Stimulated activated naive CD8-positive, alpha-beta T cell treated with anti-CD3 and anti-CD28 coated beads, Interleukin-15, amount 100 ng/mL, for 72 hours (primary cell): ENCODE measurements around the gene RFT1.

Experiments
- ATAC-seq: fragments of 150-1000 bp; cut with Tn5 transposase; 2 replicates; pipeline ENCODE4 v1.10.0; 2021; ENCODE audit warnings: mild to moderate bottlenecking, moderate library complexity
- DNase-seq, 2 donors: peaks; one replicate each; pipeline ENCODE4 v3.0.0; 2021 to 2022
- H3K27ac Mint-ChIP-seq, 2 donors: one replicate each; pipeline ENCODE4 v1.8.0; 2022; ENCODE audit warnings: mild to moderate bottlenecking in 2 of 2, mixed read lengths in 2 of 2, moderate library complexity in 2 of 2
- H3K27me3 Mint-ChIP-seq: one replicate; pipeline ENCODE4 v1.8.0; 2022; ENCODE audit warnings: mixed read lengths
- H3K4me1 Mint-ChIP-seq: one replicate; pipeline ENCODE4 v1.8.0; 2022; ENCODE audit warnings: mild to moderate bottlenecking, mixed read lengths
- H3K4me3 Mint-ChIP-seq, 2 donors: one replicate each; pipeline ENCODE4 v1.8.0; 2022; ENCODE audit warnings: mild to moderate bottlenecking in 2 of 2, mixed read lengths in 2 of 2, moderate library complexity in 1 of 2
- H3K9me3 Mint-ChIP-seq, 2 donors: one replicate each; pipeline ENCODE4 v1.8.0; 2022; ENCODE audit warnings: mixed read lengths in 2 of 2

The RFT1 gene, protein sequence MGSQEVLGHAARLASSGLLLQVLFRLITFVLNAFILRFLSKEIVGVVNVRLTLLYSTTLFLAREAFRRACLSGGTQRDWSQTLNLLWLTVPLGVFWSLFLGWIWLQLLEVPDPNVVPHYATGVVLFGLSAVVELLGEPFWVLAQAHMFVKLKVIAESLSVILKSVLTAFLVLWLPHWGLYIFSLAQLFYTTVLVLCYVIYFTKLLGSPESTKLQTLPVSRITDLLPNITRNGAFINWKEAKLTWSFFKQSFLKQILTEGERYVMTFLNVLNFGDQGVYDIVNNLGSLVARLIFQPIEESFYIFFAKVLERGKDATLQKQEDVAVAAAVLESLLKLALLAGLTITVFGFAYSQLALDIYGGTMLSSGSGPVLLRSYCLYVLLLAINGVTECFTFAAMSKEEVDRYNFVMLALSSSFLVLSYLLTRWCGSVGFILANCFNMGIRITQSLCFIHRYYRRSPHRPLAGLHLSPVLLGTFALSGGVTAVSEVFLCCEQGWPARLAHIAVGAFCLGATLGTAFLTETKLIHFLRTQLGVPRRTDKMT

DNA sequence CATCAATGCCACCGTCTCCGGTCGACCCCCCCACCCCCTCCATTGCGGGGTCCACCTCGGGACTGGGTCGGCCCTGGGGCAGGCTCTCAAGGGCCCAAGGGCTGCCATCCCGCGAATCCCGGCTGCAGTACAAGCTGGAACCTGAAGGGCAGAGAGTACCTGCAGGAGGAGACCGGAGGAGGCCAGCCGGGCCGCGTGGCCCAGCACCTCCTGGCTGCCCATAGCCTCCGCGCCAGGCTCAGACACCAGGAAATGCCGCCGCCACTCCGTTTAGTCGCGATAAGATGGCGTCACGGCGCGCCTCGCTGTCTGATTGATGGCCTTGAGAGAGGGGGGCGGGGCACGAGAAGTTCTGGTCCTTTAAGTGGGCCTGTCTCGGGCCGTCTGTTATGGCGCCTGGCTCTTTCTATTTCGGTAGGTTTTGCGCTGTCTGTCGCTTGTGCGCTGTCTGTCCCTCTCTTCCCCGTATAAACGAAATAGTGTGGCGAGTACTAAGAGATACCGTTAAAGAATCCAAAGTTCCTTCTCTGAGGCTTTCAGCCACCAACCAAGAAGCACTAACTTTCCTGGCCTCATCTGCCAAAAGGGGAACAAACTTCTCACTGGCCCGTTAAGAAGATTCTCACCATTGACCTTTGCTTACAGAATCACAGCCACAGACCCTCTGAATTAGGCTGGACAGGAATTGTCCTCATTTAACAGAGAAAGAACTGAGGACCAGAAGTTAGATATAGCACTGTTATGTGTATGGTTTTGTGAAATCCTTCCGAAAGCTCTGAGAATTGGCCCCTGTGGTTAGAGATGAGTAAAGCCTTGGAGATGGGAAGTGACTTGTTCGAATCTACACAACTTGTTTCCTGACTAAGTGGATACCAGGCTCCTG, at the start of gene RFT1:
Gene RFT1 (minus strand): TSS at position 257 of the 883 bp plus-strand sequence. CDS start 35 bp downstream, at position 222.
- peaks cover 22% of the 10 kb centered on the region for H3K4me1 Mint-ChIP-seq
- peak within 1 kb of the TSS; percentile 95 to 96 for H3K4me3 Mint-ChIP-seq
- no peaks in the 10 kb centered on the region for H3K27me3 Mint-ChIP-seq
- DNase-seq, result peak; percentile 96
- H3K9me3 Mint-ChIP-seq, result no peaks in the 10 kb centered on the region
- ATAC-seq, result peak; percentile 96
- peak within 1 kb of the TSS; percentile 97 to 98 for H3K27ac Mint-ChIP-seq

DNA sequence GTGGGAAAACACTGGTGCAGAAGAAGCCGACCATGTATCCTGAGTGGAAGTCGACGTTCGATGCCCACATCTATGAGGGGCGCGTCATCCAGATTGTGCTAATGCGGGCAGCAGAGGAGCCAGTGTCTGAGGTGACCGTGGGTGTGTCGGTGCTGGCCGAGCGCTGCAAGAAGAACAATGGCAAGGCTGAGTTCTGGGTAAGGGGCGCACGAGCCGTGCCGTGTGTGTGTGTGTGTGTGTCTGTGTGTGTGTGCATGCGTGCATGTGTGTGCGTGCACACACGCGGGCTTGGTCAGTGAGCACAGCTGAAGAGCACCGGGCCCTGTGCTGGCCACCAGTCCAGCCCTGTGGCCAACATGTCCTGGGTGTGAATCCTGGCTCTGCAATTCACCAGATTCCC, 49.3 kb upstream of the RFT1 start:
- no peak overlapping the region for H3K4me3 Mint-ChIP-seq
- no peaks in the 10 kb centered on the region for H3K9me3 Mint-ChIP-seq
- no peaks in the 10 kb centered on the region for H3K27me3 Mint-ChIP-seq
- H3K4me1 Mint-ChIP-seq, result no peaks in the 10 kb centered on the region
- peak overlapping the region in 1 of 2 donors; percentile 83 for H3K27ac Mint-ChIP-seq
- DNase-seq (no peak), ATAC-seq (no peak)

DNA sequence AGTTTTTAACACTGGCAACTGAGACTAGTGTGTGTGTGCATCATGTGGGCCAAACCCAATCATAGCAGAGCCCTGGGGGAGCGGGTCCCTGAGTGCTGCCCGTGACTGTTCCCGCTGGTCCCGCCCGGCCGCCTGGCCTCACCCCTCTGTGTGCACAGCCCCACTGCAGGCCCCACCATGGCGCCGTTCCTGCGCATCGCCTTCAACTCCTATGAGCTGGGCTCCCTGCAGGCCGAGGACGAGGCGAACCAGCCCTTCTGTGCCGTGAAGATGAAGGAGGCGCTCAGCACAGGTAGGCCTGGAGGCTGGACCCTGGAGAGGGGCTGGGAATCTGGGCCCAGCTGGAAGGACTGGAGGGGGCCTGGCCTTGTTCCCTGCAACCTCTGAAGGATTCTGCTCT, 48.0 kb upstream of the RFT1 start:
- Mint-ChIP-seq H3K27me3 (no peaks in the 10 kb centered on the region), H3K4me3 (no peak overlapping the region), H3K9me3 (no peaks in the 10 kb centered on the region), H3K4me1 (no peaks in the 10 kb centered on the region), H3K27ac (peak overlapping the region in 1 of 2 donors; percentile 12)
- no peak for DNase-seq
- no peak for ATAC-seq

DNA sequence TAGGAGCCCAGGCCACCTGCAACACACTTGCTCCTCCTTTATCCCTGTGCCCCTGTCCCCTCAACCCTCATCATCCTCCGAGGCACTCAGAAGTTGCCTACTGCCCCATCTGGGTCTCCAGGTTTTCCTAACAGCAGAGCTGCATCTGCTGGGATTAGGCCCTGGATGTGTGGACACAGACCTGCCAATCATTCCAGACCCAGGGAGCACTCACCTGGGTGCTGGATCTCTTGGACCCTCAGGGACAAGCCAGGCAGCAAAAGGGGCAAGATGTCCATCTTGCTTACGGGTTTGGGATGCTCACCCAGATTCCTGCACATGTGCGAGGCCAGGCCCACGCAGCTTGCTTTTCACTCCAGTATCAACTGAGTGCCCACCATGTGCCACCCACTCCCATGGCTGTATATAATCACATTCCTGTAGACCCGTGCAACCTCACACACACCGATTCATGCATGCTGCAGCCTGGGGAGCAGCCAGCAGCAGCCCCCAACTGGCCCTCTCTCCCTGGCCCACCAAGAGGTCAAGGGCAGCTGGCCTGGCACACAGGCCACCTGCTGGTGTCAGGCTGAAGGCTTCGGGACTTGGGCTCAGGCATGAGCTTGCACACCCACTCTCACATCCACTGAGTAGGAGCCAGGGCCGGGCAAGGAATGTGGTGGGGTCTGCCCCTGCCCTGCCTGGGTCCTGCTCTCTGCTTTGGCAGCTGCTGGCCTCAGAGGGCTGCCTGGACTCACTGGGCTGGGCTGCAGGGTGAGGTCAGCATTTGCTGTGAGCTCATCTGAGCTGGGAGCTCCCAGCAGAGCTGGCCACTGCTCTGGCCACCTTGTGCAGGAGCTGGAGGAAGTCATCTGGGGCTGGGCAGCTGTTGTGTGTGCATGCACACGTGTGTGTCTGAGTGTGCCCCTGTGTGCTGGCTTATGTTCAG, 45.6 kb upstream of the RFT1 start:
- ATAC-seq, result no peak
- H3K27me3 Mint-ChIP-seq, result no peaks in the 10 kb centered on the region
- H3K27ac Mint-ChIP-seq, result no peak overlapping the region
- no peak for DNase-seq
- H3K4me3 Mint-ChIP-seq, result no peak overlapping the region
- H3K4me1 Mint-ChIP-seq, result peaks cover 20% of the 10 kb centered on the region
- H3K9me3 Mint-ChIP-seq, result no peaks in the 10 kb centered on the region

DNA sequence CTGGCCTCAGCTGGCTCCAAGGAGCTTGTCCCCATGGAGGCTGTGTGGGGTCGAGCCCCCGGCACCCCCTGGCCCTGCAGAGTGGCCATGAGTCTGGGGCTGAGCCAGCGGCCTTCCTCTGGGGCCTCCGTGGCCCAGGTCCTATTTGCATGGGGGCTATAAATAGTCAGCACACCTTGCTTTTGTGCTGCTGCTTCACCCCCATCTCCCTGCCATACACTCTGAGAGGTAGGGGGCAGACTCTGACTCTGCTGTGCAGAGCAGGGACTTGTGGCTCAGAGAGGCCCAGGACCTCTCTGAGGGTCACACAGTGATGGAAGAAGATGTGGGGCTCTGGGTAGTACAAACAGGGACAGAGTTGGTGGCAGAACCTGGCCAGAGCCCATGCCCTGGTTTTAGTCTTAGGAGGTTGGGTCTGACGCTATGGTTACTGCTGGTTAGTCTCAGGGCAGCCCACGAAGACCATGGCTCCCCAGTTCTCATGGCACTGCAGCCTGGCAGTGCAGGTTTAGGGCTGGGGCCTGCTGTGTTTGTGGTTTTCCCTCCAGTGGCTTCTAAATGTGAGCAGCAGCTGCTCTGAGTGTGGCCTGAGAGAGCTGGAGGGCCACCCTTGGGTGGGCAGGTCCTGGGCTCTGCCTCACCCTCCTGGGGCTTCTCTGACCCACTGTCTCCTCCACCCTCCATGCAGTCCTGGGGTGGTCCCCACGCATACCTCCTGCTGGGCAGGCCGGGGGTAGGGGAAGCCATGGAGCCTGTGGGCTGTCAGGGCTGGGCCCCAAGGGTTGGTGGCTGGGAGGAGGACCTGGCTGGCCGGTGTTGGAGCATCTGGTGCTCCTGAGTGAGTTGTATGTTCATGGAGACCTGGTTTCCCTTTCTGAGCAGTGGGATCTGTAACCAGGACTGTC, 44.4 kb upstream of the RFT1 start:
- no peak for DNase-seq
- H3K27ac Mint-ChIP-seq, result peak overlapping the region in 1 of 2 donors; percentile 74
- H3K27me3 Mint-ChIP-seq, result no peaks in the 10 kb centered on the region
- ATAC-seq, result no peak
- no peak overlapping the region for H3K4me3 Mint-ChIP-seq
- H3K9me3 Mint-ChIP-seq, result no peaks in the 10 kb centered on the region
- peaks cover 33% of the 10 kb centered on the region for H3K4me1 Mint-ChIP-seq

DNA sequence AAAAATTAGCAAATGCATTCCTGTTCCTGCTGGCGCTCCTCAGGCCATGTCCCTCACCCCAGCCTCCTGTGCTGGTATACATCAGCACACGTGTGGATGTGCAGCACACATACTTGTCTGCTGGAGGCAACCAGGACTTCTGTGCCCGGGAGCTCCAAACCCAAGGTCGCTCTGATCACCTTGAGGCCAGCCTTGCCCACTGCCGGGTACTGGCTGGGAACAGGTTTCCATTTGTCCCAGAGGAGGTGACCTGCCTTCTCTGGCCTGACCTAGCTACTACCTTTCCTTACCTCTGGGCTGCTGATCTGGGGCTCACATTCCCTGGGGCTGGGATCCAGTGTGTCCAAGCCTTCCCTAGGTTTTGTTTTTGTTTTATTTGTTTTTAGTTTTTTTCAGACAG, 42.9 kb upstream of the RFT1 start:
- ATAC-seq (no peak), DNase-seq (no peak)
- Mint-ChIP-seq H3K9me3 (no peaks in the 10 kb centered on the region), H3K4me3 (no peak overlapping the region), H3K27me3 (no peaks in the 10 kb centered on the region), H3K27ac (no peak overlapping the region), H3K4me1 (peaks cover 48% of the 10 kb centered on the region)

DNA sequence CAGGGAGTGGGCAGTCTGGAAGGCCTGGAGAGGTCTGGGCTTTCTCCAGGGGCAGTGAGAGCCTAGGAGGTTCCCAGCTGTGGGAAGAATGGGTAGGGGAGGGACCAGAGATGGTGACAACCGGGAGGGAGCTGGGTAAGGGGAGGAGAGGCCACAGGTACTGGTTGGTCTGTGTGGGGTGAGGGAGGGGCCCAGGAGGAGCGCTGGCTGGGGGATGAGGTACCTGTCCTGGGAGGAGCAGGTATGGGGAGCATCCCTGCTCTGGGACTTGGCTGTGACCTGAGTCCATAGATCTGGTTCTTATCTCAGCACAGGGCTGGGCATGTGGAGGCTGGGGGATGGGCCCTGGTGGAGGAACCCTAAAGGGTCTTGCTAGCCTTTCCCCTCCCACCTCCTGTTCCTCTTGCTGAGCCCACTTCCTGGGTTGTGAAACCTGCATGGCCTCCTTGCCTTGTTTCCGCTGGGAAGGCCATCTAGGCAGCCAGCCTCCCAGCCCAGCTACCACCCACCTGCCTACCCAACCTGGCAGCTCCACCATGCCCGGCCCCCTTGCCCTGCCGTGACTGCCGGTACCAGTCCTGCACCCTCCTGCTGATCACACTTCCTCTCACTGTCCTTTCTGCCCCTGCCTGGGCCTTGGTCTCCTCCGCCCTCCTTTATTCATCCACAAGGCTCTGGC, 41.7 kb upstream of the RFT1 start:
- Mint-ChIP-seq H3K9me3 (no peaks in the 10 kb centered on the region), H3K4me3 (no peak overlapping the region), H3K4me1 (peaks cover 51% of the 10 kb centered on the region), H3K27ac (peak overlapping the region; percentile 29 to 68), H3K27me3 (no peaks in the 10 kb centered on the region)
- ATAC-seq (no peak), DNase-seq (no peak)

DNA sequence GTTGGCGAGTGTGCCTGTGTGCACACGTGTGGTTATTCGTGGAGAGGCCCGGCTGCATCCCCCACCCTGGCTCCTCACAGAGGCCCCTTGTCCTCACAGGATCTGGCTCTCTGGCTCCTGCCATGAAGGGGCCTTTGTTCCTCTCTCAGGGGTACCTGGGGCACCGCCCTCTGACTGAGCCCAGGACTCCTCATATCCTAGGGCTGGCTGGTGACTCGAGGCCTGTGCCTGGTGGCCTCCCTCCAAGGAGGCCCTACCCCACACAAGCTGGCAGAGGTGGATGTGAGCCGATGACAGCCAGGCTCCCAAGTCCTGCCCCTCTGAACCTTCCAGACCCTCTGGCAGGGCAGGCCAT, 40.8 kb upstream of the RFT1 start:
- H3K4me1 Mint-ChIP-seq, result peaks cover 57% of the 10 kb centered on the region
- no peak for ATAC-seq
- no peak for DNase-seq
- no peak overlapping the region for H3K4me3 Mint-ChIP-seq
- no peaks in the 10 kb centered on the region for H3K9me3 Mint-ChIP-seq
- H3K27ac Mint-ChIP-seq, result no peak overlapping the region
- H3K27me3 Mint-ChIP-seq, result no peaks in the 10 kb centered on the region

DNA sequence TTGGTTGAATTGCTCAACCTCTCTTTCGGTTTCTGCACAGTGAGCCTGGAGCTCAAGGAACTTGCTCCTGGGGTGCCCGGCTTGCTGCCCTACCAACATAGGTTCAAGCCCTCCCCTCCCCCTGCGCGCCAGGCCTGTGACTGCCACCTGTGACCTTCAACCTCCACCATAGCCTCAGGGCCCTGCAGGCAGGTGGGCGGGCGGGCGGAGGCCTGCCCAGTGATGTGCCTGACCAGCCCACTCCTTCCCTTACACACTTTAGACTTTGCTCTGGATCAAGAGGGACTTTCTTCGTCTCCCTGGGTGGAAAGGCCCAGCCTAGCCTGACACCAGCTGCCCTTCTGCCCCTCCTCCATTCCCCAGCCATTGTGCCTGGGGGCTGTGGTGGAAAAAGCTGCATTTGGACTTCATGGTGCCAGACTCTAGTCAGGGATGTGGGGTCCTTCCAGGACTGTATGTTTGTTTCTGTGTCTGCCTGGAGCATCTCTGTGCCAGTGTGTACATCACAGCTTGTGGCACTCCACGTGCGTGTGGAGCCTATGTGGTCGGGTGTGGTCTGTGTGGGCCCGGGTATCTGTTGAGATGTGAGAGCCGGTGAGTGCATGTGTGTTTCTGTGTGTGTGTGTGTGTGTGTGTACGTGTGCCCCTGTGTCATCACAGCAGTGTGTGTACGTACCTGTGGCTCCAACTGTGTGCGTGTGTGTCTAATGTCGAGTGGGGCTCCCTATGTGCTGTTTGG, 40.3 kb upstream of the RFT1 start:
- Mint-ChIP-seq H3K9me3 (no peaks in the 10 kb centered on the region), H3K4me3 (peak overlapping the region in 1 of 2 donors; percentile 16), H3K4me1 (peaks cover 57% of the 10 kb centered on the region), H3K27me3 (no peaks in the 10 kb centered on the region), H3K27ac (no peak overlapping the region)
- peak in 1 of 2 donors; percentile 48 for DNase-seq
- peak; percentile 71 for ATAC-seq

DNA sequence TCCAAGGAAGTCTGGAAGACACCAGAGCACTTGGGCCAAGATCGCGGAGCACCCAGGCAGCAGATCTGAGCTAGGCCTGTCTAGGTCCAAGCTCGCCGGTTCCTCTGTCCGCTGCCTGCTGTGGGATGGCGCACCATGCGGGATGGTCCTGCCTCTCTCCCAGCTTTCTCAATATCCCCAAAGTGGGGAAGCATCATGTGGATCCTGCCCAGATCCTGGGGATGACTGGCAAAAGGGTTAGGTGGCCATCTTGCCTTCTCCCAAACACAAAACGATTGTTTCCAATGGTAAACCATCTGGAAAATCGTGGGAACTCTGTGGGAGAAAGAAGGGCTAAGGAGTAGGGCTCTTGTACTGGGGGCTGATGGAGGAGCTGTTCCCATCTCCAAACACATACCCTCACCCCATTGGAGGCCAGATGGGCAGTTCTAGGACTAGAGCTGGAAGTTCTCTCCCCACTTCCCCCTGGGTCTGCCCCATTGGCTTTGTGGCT, 39.6 kb upstream of the RFT1 start:
- DNase-seq (no peak), ATAC-seq (no peak)
- Mint-ChIP-seq H3K4me3 (no peak overlapping the region), H3K9me3 (no peaks in the 10 kb centered on the region), H3K4me1 (peaks cover 57% of the 10 kb centered on the region), H3K27me3 (no peaks in the 10 kb centered on the region), H3K27ac (no peak overlapping the region)

DNA sequence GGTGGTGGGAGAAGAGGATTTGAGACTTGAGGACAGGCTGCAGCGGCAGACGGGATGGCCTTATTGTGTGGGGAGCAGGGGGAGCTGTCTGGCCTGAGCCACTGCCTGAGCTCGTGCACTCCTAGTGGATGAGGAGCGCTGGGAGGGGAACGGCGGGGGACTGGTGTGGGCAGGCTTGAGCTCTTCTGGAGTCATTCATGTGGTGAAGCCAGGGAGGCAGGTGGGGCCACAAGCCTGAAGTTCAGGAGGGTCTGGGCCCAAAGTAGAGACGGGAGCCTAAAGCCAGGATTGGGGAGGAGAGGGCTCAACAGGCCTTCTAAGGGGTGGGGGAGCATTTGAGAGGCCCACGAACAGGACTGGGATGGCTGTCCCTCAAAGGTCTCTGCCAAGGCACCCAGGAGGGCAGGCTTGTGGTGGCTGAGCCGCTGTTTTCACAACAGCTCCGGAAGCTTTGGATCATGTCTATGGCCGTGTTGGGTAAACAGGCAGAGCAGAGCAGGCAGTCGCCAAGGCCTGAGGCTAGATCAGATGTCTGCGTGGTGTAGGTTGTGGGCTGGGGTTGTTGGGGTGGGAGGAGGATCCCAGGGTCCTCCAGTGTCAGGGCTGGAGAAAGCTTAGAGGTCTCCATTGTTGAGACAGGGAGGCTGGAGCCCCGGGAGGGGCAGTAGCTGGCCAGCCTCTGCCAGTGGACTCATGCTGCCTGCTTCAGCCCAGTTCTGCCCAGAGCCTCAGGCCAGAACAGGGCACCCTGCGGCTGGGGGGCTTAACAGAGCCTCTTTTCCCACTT, 39.0 kb upstream of the RFT1 start:
- Mint-ChIP-seq H3K27ac (peak overlapping the region in 1 of 2 donors; percentile 13), H3K4me3 (no peak overlapping the region), H3K4me1 (peaks cover 57% of the 10 kb centered on the region), H3K27me3 (no peaks in the 10 kb centered on the region), H3K9me3 (no peaks in the 10 kb centered on the region)
- ATAC-seq (peak; percentile 32), DNase-seq (no peak)

DNA sequence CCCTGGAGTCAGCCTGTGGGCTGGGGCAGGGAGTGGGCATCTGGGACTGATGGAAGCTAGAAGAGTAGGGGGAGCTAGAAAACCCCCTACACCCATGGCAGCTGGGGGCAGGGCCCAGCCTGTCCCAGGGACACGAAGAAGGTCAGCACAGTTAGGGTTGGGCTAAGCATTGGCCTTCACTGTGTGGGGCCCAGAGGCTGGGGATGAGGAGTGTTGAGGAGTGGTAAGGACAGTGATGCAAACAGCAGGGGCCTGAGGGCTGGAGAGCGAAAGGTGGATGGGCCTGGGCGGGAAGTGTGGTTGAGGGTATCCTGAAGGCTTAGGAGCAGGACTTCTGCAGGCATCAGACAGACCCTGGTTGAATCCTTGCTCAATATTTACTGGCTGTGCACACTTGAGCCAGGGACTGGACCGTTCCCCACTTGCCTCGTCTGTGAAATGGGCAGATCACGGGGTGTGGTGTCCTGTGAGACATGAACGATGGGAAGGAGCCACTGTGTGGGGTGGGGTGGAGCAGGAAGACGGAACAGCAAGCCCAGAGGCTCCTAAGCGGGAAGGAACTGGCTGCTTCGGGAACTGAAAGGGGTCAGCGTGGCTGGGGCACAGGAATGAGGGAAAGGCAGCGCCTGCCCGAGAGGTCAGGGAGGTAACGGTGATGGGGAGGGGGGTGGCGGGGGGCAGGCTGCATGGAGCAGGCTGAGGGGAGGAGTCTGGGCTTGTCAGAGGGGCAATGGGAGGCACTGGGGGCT, 38.1 kb upstream of the RFT1 start:
- no peaks in the 10 kb centered on the region for H3K27me3 Mint-ChIP-seq
- H3K9me3 Mint-ChIP-seq, result no peaks in the 10 kb centered on the region
- H3K4me3 Mint-ChIP-seq, result no peak overlapping the region
- DNase-seq (no peak), ATAC-seq (no peak)
- peak overlapping the region; percentile 8 to 60 for H3K27ac Mint-ChIP-seq
- H3K4me1 Mint-ChIP-seq, result peaks cover 60% of the 10 kb centered on the region
